H1 (cell line): ENCODE results near the gene KCNE3. TPM values are rescaled to one million over a fixed set of nuclear protein-coding genes. Genes with fewer than 3 reads are reported as not detected.

ENCODE experiments used
- polyA plus RNA-seq, 7 experiments: library from polyadenylated mRNA; depleted of rRNA in 3 of 7; stranded (reverse) in 5 of 7; unstranded in 2 of 7; fragments of >200 nt in 5 of 7; fragments of 200-250 nt in 2 of 7; gene quantifications; 1 replicate in 5 of 7; 2 replicates in 1 of 7; 4 replicates in 1 of 7; pipeline versions ENCODE4 v1.2.1 to v1.2.3, GENCODE V29; 2011 to 2013; ENCODE audit warnings: missing spikeins in 2 of 7, mixed read lengths in 2 of 7
- total RNA-seq: library from RNA; stranded (reverse); fragmentation: NEBNext Ultra II Directional; extraction: Animal tissue kit (Norgen Biotek cat#: 25700); gene quantifications from 2 replicates; pipeline ENCODE4 v1.2.1, GENCODE V29; 2021
- TF ChIP-seq, protein P1 (sequence below): IDR thresholded peaks from 2 replicates; pipeline ENCODE4 v1.6.1; 2012; ENCODE audit warnings: inconsistent platforms

Gene KCNE3
- total and polyA plus RNA-seq, 2 of the 8 experiments (the other 6 are each of a cell fraction or from before 2014, with no cell fraction given), result 1.9 to 3.5 TPM

DNA sequence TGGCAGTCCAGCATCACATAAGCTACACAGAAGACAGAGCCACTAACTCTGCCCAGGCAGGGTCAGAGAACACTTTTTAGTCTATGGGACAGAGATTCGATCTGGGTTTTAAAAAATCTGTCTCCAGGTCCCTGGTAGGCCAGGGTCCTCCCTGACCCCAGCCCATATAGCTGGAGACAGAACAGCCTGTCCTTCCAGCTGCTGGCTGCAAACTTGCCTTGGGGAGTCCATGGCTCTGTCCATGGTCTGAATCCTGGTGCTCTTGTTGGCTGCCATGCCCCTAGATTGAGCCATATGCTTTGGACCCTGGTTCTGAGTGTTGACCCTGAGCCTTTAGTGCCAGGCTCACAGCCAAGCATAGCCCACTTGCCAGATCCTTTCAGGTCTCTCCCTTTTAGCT is 39.5 kb upstream of the KCNE3 start (continued):
- TF ChIP-seq, protein P1, sequence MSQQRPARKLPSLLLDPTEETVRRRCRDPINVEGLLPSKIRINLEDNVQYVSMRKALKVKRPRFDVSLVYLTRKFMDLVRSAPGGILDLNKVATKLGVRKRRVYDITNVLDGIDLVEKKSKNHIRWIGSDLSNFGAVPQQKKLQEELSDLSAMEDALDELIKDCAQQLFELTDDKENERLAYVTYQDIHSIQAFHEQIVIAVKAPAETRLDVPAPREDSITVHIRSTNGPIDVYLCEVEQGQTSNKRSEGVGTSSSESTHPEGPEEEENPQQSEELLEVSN, result no peak
